HL-60 (cell line): ENCODE results near the gene ALOXE3.

Experiments used
- CTCF ChIP-seq: IDR thresholded peaks from one replicate; pipeline ENCODE4 v1.5.1; 2011; ENCODE audit warnings: low read length, control low read depth, inconsistent platforms; ENCODE audit not compliant: insufficient read depth
- GABPA ChIP-seq: IDR thresholded peaks from 2 replicates; pipeline ENCODE4 v1.6.1; 2012; ENCODE audit warnings: low read depth
- POLR2AphosphoS5 ChIP-seq: IDR thresholded peaks from 2 replicates; pipeline ENCODE4 v1.6.1; 2012; ENCODE audit warnings: low read depth
- TF ChIP-seq, protein P1 (sequence below): IDR thresholded peaks from 2 replicates; pipeline ENCODE4 v1.6.1; 2012; ENCODE audit warnings: low read depth; ENCODE audit not compliant: insufficient replicate concordance

- TF ChIP-seq CTCF (no peak), POLR2AphosphoS5 (no peak), GABPA (no peak)
- TF ChIP-seq, protein P1, sequence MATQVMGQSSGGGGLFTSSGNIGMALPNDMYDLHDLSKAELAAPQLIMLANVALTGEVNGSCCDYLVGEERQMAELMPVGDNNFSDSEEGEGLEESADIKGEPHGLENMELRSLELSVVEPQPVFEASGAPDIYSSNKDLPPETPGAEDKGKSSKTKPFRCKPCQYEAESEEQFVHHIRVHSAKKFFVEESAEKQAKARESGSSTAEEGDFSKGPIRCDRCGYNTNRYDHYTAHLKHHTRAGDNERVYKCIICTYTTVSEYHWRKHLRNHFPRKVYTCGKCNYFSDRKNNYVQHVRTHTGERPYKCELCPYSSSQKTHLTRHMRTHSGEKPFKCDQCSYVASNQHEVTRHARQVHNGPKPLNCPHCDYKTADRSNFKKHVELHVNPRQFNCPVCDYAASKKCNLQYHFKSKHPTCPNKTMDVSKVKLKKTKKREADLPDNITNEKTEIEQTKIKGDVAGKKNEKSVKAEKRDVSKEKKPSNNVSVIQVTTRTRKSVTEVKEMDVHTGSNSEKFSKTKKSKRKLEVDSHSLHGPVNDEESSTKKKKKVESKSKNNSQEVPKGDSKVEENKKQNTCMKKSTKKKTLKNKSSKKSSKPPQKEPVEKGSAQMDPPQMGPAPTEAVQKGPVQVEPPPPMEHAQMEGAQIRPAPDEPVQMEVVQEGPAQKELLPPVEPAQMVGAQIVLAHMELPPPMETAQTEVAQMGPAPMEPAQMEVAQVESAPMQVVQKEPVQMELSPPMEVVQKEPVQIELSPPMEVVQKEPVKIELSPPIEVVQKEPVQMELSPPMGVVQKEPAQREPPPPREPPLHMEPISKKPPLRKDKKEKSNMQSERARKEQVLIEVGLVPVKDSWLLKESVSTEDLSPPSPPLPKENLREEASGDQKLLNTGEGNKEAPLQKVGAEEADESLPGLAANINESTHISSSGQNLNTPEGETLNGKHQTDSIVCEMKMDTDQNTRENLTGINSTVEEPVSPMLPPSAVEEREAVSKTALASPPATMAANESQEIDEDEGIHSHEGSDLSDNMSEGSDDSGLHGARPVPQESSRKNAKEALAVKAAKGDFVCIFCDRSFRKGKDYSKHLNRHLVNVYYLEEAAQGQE: peak; percentile 46
Observed at GRCh38 chr17:8060274-8060673, 58.0 kb downstream of the ALOXE3 start.
